NK-92 (cell line): Measurements from ENCODE around the gene HIC1.
"Not testable (repeated sequence)": the region's sequence is repeated elsewhere in the genome, so short reads cannot be mapped to it uniquely, and the experiment has no call there.

ENCODE experiments used
- DNase-seq: peaks from one replicate; lab custom pipeline; 2025; ENCODE audit not compliant: unreplicated experiment; lab: John Stamatoyannopoulos, UW

HIC1 gene, protein sequence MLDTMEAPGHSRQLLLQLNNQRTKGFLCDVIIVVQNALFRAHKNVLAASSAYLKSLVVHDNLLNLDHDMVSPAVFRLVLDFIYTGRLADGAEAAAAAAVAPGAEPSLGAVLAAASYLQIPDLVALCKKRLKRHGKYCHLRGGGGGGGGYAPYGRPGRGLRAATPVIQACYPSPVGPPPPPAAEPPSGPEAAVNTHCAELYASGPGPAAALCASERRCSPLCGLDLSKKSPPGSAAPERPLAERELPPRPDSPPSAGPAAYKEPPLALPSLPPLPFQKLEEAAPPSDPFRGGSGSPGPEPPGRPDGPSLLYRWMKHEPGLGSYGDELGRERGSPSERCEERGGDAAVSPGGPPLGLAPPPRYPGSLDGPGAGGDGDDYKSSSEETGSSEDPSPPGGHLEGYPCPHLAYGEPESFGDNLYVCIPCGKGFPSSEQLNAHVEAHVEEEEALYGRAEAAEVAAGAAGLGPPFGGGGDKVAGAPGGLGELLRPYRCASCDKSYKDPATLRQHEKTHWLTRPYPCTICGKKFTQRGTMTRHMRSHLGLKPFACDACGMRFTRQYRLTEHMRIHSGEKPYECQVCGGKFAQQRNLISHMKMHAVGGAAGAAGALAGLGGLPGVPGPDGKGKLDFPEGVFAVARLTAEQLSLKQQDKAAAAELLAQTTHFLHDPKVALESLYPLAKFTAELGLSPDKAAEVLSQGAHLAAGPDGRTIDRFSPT

GRCh38 chr17:2054512-2055291 is at the start of gene HIC1:
Gene HIC1, plus strand, starts transcription at chr17:2055103. Its CDS starts 1,588 bp downstream, at chr17:2056691.
- DNase-seq = no peak

DNA sequence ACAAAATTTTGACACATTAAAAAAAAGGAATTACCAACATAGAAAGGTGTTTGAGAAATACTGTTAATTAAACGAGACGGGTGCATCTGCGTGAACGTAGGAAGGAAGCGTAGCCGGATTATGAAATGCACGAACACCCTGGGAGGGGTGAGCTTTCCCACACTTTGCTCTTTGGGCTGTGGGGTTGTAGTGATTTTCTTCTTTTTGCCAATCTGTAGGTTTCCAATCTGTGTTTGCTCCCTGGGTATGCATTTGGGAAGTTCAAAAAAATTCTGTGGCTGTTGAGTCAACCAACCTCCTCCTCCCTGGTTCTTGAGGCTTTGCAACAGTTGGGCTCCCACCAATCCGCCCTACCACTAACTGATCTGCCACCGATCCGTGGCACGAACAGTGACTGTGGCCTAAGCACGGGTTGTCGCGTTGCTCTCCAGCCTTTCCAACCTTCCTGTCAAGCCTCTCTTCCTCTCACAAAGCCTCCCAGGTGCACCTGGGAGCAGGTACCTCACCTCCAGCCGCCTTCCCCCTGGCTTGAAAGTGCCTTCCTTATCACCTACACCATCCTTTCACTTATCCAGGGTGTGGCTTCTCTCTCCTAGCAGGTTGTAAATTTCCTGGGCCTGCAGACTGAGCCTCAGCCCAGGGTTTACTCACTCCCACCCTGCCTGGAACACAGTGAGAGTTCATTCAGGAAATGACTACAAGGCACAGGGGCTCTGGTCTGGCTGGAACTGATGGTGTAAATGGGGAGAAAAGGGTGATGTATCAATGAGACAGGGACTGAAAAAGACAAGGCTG is 46.4 kb upstream of the HIC1 start:
- no peak for DNase-seq

DNA sequence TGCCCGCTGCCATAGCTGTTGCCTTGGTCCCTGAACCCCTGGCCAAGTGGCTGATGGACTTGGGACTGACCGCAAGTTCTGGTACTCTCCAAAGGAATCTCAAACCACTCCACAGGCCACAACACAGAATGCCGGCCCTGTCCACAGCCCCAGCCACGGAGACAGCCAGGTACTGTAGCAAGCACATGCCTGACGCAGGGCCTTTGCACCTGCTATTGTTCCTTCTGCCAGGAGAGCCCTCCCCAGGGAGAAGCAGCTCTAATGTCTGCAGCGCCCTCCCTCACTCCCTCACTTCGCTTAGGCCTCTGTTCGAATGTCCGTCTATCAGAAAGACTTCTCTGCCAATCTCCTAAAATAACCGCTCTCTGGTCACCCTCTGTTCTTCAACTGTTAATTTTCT is 45.2 kb upstream of the HIC1 start:
- DNase-seq = no peak

GRCh38 chr17:2011411-2012371 is 43.2 kb upstream of the HIC1 start:
- no peak for DNase-seq

DNA sequence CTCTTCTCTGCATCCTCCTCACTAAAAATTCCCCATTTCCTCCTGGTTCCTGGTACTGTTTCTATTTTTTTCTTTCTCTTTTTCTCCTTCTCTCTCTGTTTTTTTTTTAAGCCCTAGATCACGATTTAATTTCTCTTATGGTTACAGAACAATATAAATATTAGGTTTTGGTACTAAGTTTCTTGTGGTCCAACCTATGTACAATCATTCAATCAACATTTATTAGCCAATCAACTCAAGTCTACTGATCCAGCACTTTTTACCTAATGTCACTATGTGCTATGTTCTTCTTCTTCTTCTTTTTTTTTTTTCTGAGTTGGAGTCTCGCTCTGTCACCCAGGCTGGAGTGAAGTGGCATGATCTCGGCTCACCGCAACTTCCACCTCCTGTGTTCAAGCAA is 42.4 kb upstream of the HIC1 start:
- DNase-seq = no peak

GRCh38 chr17:2013220-2013993 is 41.5 kb upstream of the HIC1 start:
- not testable (repeated sequence) for DNase-seq

GRCh38 chr17:2013994-2014317 is 40.9 kb upstream of the HIC1 start:
- DNase-seq = no peak

DNA sequence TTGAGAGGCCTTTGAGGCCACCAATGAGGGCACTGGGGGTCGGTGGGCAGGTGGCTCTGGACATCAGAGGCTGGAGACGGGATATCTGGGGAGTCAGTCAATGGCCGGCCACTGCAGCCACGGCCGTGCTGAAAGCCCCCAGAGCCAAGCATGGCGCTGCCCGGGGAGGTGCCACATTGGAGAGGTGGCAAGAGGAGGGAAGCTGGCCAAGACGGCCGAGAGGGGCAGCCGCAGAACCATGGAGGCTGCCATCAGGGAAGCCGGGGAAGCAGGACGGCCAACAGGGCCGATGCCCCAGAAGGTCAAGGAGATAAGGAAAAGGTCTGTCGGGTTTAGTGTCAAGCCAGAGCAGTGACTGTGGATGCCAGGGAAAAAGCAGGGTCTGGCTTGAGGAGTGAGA is 39.6 kb upstream of the HIC1 start:
- DNase-seq = no peak

DNA sequence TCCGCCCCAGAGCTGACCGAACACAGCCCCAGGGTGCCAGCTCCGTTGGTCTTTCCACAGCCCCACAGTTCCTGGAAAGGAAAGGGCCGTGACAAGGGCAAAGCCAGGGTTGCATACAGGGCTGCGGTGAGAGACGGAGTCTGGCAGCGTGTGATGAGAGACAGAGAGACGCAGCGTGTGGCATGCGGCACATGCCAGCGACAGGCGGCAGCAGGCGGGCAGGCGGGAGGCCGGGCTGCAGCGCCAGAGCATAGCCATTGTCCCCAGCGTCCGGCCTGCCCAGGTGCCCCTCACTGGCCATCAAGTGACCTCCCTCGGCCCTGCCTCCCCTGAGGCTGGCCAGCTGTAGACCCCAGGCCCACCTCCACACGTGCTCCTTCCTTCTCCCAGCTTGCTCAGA is 38.4 kb upstream of the HIC1 start:
- DNase-seq = no peak

- no peak for DNase-seq
Measured at GRCh38 chr17:2017274-2017941, 37.5 kb upstream of the HIC1 start.

DNA sequence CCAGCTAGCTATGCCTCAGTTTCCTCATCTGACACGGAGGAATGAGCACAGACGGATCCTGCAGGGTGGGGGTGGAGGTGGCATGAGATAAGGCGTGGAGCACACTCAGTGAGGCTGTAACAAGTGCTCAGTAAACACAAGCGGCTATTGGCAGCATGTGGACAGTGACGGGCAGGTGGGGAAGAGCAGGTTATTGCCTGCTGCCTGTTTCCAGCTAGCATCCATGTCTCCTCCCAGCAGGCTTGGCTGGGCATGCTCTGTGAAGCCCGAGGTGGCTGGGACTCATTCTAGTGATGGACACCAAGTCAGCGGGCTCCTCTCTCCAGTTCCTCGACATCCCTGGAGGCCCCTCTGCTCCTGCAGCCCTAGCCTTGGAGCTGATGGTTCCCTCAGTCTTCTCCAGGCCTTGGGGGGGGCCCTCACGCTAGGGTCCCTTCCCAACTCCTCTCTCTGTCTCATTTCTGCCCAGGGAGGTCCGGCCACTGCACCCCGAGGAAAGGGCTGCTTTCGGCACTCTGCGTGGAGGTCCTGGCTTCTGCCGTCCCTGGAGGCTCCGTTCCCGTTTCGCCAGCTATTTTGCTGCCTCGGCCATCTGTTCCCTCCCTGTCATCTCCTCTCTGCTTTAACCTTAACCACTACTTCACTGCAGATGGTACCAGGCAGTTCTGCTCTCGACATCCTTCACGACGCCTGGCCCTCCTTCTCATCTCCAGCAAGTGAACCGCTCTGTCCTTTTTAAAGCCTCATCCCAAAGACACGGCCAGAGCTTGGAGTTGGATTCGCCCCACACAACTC is 36.0 kb upstream of the HIC1 start:
- no peak for DNase-seq

GRCh38 chr17:2019723-2020122 is 35.2 kb upstream of the HIC1 start:
- DNase-seq = no peak

DNA sequence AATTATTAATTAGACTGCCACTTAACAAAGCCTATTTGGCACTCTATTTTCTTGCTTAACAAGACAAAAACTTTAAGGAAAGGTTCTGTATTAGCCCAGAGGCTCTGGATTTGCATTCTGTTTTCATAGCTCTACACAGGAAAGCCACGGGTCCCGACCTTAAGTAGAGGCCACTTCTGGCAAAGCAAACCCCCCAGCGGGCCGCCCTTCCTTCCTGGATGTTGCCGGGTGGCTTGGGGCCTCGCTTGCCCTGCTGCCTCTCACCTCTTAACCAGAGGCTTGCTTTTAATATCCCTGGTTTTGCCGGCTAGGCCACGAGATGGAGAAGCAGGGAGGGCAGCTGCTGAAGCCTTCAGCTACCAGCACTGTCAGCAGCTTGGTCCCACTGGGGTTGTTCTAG is 34.2 kb upstream of the HIC1 start:
- DNase-seq = no peak

DNA sequence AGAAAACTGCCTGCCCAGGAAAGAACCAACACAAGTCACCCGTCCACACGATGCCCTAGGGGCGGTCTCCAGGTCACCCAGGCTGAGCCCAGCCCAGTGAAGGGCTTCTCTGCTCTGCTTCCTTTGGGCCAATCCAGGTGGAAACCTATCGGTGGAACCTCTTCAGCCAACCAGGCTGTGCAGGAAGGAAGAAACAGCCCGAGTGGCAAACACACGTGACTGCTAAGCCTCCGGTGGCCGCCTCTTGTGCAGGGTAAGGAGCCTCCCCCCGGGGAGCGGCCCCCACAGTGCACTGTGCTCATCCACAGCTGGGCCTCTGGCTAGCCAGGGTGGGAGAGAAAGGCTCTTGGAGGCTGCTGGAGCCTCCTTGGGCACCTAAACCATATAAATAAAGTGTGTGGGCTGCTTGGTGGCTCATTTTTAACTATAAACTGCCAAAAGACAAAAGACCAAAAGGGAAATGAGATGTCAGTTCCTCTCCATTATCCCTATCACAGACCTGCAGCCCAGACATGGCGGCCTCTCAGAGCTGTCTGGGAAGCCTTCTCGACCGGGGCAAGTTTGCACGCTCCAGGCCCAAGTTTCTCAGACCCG is 32.2 kb upstream of the HIC1 start:
- DNase-seq = no peak

DNA sequence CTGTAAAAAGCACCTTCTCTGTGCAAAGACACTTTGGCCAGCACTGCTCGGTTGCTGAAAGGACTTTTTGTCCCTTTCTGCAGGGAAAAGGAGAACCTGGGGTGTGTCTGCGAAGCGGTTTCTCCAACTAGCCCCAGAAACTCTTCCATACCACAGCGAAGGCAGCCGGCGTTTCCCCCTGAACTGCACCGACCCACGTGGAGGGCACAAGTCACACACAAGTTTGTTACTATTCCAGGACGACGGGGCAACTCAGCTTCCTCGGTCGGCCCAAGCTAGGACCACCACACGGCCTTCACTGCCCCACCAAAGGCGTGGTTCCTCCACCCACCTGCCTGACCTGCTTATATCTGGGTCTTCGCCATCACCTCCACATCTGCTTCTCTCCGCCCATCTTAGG is 31.6 kb upstream of the HIC1 start:
- no peak for DNase-seq

DNA sequence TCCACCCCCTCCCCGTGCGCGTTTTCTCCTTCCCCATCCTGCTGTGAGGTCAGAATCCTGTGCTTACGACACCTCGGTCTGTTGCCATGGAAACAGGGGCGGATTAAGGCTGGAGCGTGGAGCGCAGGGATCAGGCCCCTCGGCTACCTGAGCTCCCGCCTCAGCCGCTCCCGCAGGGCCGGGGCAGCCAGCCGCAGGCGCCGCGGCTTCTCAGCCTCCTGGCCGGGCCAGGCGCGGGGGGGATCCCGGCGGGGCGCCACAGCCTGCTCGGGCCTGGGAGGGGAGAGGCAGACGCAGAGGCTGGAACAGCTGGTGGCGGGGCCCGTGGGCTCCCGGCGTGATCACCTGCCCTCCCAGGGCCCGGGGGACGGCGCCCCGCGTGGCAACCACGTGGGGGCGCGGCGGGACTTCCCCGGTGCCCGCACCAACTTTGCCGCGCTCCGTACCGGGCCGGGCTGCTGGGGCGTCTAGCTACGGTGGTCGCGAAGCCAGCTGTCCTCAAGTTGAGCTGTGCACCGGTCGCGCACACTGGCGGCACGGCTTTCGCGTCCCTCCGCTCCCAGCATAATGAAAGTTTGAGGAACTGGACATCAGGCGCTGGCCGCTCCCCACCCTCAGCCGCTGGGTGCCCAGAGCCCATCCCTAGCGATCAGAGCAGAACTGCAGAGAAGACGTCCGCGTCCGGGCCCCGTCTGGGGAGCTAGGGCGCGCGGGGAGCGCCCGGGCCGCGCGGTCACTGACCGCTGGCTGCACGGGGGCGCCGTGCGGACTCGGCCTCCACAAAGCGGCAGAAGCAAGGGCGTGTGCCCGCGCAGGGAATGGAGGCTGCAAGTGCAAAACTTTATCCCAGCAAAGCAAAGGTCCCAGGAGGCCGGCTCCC is 31.0 kb upstream of the HIC1 start:
- no peak for DNase-seq
